HCT116 (cell line): ENCODE data around the gene GMDS. TPM values are rescaled to one million over a fixed set of nuclear protein-coding genes. Genes with fewer than 3 reads are reported as not detected.

Experiments
- ATAC-seq: fragments of 200-7000 bp; cut with Tn5 transposase; 2 replicates; pipeline ENCODE4 v1.9.1; 2020; ENCODE audit warnings: mild to moderate bottlenecking, moderate library complexity
- BruUV-seq: library from RNA; stranded (reverse); fragments of 400-500 nt; replicated peaks from 2 replicates; lab custom pipeline; 2021; lab: Mats Ljungman, UMichigan
- CTCF ChIA-PET: fragments of 300-600 bp; sonication (Branson Sonifier 250); formaldehyde crosslinking; loops from one replicate; lab custom pipeline; 2021; ENCODE audit warnings: antibody characterized with exemption; lab: Charles Lee
- POLR2A ChIA-PET: fragments of 300-600, 350-600 bp; sonication (Branson Sonifier 250); formaldehyde crosslinking; loops from one replicate; lab custom pipeline; 2021; ENCODE audit warnings: antibody characterized with exemption; lab: Charles Lee
- RAD21 ChIA-PET, 2 experiments: fragments of 300-600 bp; sonication (Branson Sonifier 250); formaldehyde crosslinking; loops; one replicate each; lab custom pipeline; 2023; ENCODE audit warnings: low total read pairs in 2 of 2; ENCODE audit not compliant: uncharacterized antibody in 2 of 2, unreplicated experiment in 2 of 2, low non-redundant PET in 1 of 2; lab: Charles Lee
- DNase-seq: peaks from one replicate; pipeline ENCODE4 v3.0.0-alpha.2; 2010; ENCODE audit warnings: low read depth, low spot score
- H2AFZ ChIP-seq: fragments of 200-600 bp; shearing (Covaris generic), sonication (generic); 2 replicates; pipeline ENCODE4 v1.6.1; 2017; ENCODE audit warnings: low read depth, mixed run types, mixed read lengths, antibody characterized with exemption, low read length; ENCODE audit not compliant: poor library complexity, severe bottlenecking
- H3K27ac ChIP-seq: 2 replicates; pipeline ENCODE4 v1.5.1; 2012; ENCODE audit warnings: low read depth, low read length
- H3K27me3 ChIP-seq: fragments of 200-600 bp; sonication (generic); 2 replicates; pipeline ENCODE4 v1.6.1; 2016; ENCODE audit warnings: mixed run types, low read length, mixed read lengths; ENCODE audit not compliant: insufficient read depth
- H3K36me3 ChIP-seq, 2 experiments: fragments of 200-500 bp in 1 of 2; fragments of 200-600 bp in 1 of 2; sonication (Bioruptor generic) in 1 of 2; sonication (generic) in 1 of 2; 2 replicates each; pipeline versions ENCODE4 v1.5.1 to v1.6.1; 2014 to 2016; ENCODE audit warnings: low read length in 2 of 2, inconsistent platforms in 1 of 2, mixed read lengths in 1 of 2, mixed run types in 1 of 2; ENCODE audit not compliant: insufficient read depth in 2 of 2, control insufficient read depth in 1 of 2
- H3K4me1 ChIP-seq, 2 experiments: fragments of 200-600 bp in 1 of 2; sonication (generic) in 1 of 2; 2 replicates each; pipeline versions ENCODE4 v1.5.1 to v1.6.1; 2012 to 2017; ENCODE audit warnings: low read length in 2 of 2, inconsistent platforms in 1 of 2, mild to moderate bottlenecking in 1 of 2, mixed read lengths in 1 of 2, mixed run types in 1 of 2, moderate library complexity in 1 of 2; ENCODE audit not compliant: insufficient read depth in 2 of 2, control insufficient read depth in 1 of 2
- H3K4me2 ChIP-seq: fragments of 200-600 bp; sonication (generic); 2 replicates; pipeline ENCODE4 v1.6.1; 2017; ENCODE audit warnings: mixed run types, low read length, mixed read lengths
- H3K4me3 ChIP-seq, 2 experiments: fragments of 200-600 bp in 1 of 2; sonication (generic) in 1 of 2; replicated peaks in 1 of 2; 2 replicates each; pipeline ENCODE4 v1.5.1; 2011 to 2016; ENCODE audit warnings: low read length in 2 of 2, control low read depth in 1 of 2, low read depth in 1 of 2, mild to moderate bottlenecking in 1 of 2, mixed read lengths in 1 of 2, mixed run types in 1 of 2
- H3K79me2 ChIP-seq: fragments of 200-600 bp; sonication (generic); 2 replicates; pipeline ENCODE4 v1.6.1; 2017; ENCODE audit warnings: mild to moderate bottlenecking, mixed run types, low read length, moderate library complexity, mixed read lengths; ENCODE audit not compliant: insufficient read depth
- H3K9ac ChIP-seq: fragments of 200-600 bp; sonication (generic); 2 replicates; pipeline ENCODE4 v1.6.1; 2016; ENCODE audit warnings: low read length, mixed read lengths
- H3K9me2 ChIP-seq: fragments of 200-600 bp; sonication (generic), shearing (Covaris generic); 2 replicates; pipeline ENCODE4 v1.6.1; 2017; ENCODE audit warnings: mixed run types, mild to moderate bottlenecking, moderate library complexity; ENCODE audit not compliant: insufficient read depth
- H3K9me3 ChIP-seq, 2 experiments: fragments of 200-500 bp in 1 of 2; fragments of 200-600 bp in 1 of 2; sonication (Bioruptor generic) in 1 of 2; sonication (generic) in 1 of 2; 2 replicates each; pipeline ENCODE4 v1.6.1; 2014 to 2017; ENCODE audit warnings: low read length in 2 of 2, mixed read lengths in 2 of 2, inconsistent platforms in 1 of 2, low read depth in 1 of 2, mild to moderate bottlenecking in 1 of 2, mixed run types in 1 of 2, moderate library complexity in 1 of 2; ENCODE audit not compliant: control insufficient read depth in 1 of 2, insufficient read depth in 1 of 2
- H4K20me1 ChIP-seq: fragments of 200-600 bp; sonication (generic), shearing (Covaris generic); 2 replicates; pipeline ENCODE4 v1.6.1; 2017; ENCODE audit warnings: mixed run types, mild to moderate bottlenecking, moderate library complexity; ENCODE audit not compliant: insufficient read depth
- ATF3 ChIP-seq: IDR thresholded peaks from 2 replicates; pipeline ENCODE4 v1.6.1; 2012
- CEBPB ChIP-seq: IDR thresholded peaks from 2 replicates; pipeline ENCODE4 v1.6.1; 2012; ENCODE audit warnings: low read depth
- ELF1 ChIP-seq: IDR thresholded peaks from 2 replicates; pipeline ENCODE4 v1.6.1; 2012; ENCODE audit warnings: low read depth, borderline replicate concordance
- EZH2 ChIP-seq: fragments of 200-600 bp; sonication (generic); IDR thresholded peaks from 2 replicates; pipeline ENCODE4 v1.6.1; 2017; ENCODE audit warnings: antibody characterized with exemption, mixed run types
- FOSL1 ChIP-seq: IDR thresholded peaks from 2 replicates; pipeline ENCODE4 v1.6.1; 2012; ENCODE audit warnings: low read depth
- POLR2A ChIP-seq: IDR thresholded peaks from 2 replicates; pipeline ENCODE4 v1.7.0; 2011; ENCODE audit warnings: borderline replicate concordance; ENCODE audit not compliant: insufficient read depth, insufficient read length; ENCODE audit errors: extremely low read depth
- POLR2AphosphoS5 ChIP-seq: IDR thresholded peaks from 2 replicates; pipeline ENCODE4 v1.6.1; 2011; ENCODE audit warnings: mild to moderate bottlenecking, low read depth, low read length, moderate library complexity
- RAD21 ChIP-seq: IDR thresholded peaks from 2 replicates; pipeline ENCODE4 v1.6.1; 2012; ENCODE audit warnings: low read depth, mild to moderate bottlenecking
- SP1 ChIP-seq: IDR thresholded peaks from 2 replicates; pipeline ENCODE4 v1.6.1; 2012; ENCODE audit warnings: low read depth
- TCF7L2 ChIP-seq: IDR thresholded peaks from 2 replicates; pipeline ENCODE4 v1.7.0; 2011; ENCODE audit warnings: borderline replicate concordance, inconsistent platforms; ENCODE audit not compliant: insufficient read depth, insufficient read length; ENCODE audit errors: extremely low read depth
- YY1 ChIP-seq: IDR thresholded peaks from 2 replicates; pipeline ENCODE4 v1.6.1; 2011; ENCODE audit warnings: low read length, low read depth, moderate library complexity, mild to moderate bottlenecking; ENCODE audit not compliant: insufficient replicate concordance; ENCODE audit errors: extremely low read depth
- ZFX ChIP-seq: fragments of 450-650 bp; IDR thresholded peaks from 2 replicates; pipeline ENCODE4 v1.6.1; 2017
- intact Hi-C: fragments of 100-400 bp; cut with micrococcal nuclease; formaldehyde crosslinking; loops from 2 replicates; pipeline ENCODE4 v1.10.0; 2022
- total RNA-seq: library from RNA; stranded (reverse); gene quantifications from one replicate; pipeline ENCODE4 v1.2.1, GENCODE V29; 2021; ENCODE audit not compliant: unreplicated experiment
- TF ChIP-seq, protein P1 (sequence below): IDR thresholded peaks from 2 replicates; pipeline ENCODE4 v1.6.1; 2012; ENCODE audit warnings: low read depth
- TF ChIP-seq, protein P2 (sequence below): IDR thresholded peaks from 2 replicates; pipeline ENCODE4 v1.6.1; 2012

The GMDS gene
- total RNA-seq, 1 experiment from 2014 or later, result 34.4 TPM

DNA sequence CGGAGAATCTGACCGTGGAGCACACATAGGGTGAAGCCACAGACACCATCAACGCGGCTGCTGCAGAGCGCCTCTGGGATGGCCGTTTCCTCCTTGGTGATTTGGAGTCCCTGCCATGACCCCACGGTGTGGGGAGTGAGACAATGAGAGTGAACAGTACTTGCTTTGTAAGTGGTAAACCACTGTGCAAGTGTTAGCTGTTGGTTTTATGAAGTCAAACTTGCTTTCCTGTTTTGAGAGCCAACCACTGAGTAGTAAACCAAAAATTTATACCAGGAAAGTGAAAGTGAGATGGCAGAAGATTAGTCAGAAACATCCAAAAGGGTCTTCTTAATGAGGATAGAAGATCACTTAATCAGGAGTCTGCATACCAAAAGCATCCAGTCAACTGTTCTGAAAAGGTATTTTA lies 475.0 kb downstream of the GMDS start (continued):
- TF ChIP-seq, protein P1, sequence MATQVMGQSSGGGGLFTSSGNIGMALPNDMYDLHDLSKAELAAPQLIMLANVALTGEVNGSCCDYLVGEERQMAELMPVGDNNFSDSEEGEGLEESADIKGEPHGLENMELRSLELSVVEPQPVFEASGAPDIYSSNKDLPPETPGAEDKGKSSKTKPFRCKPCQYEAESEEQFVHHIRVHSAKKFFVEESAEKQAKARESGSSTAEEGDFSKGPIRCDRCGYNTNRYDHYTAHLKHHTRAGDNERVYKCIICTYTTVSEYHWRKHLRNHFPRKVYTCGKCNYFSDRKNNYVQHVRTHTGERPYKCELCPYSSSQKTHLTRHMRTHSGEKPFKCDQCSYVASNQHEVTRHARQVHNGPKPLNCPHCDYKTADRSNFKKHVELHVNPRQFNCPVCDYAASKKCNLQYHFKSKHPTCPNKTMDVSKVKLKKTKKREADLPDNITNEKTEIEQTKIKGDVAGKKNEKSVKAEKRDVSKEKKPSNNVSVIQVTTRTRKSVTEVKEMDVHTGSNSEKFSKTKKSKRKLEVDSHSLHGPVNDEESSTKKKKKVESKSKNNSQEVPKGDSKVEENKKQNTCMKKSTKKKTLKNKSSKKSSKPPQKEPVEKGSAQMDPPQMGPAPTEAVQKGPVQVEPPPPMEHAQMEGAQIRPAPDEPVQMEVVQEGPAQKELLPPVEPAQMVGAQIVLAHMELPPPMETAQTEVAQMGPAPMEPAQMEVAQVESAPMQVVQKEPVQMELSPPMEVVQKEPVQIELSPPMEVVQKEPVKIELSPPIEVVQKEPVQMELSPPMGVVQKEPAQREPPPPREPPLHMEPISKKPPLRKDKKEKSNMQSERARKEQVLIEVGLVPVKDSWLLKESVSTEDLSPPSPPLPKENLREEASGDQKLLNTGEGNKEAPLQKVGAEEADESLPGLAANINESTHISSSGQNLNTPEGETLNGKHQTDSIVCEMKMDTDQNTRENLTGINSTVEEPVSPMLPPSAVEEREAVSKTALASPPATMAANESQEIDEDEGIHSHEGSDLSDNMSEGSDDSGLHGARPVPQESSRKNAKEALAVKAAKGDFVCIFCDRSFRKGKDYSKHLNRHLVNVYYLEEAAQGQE, result no peak
- TF ChIP-seq ZFX (no peak), ATF3 (no peak), POLR2AphosphoS5 (no peak), RAD21 (no peak), ELF1 (no peak), CEBPB (no peak), YY1 (no peak)
- TF ChIP-seq, protein P2, sequence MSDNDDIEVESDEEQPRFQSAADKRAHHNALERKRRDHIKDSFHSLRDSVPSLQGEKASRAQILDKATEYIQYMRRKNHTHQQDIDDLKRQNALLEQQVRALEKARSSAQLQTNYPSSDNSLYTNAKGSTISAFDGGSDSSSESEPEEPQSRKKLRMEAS, result no peak
- TF ChIP-seq, all 23 proteins: peak for 0

DNA sequence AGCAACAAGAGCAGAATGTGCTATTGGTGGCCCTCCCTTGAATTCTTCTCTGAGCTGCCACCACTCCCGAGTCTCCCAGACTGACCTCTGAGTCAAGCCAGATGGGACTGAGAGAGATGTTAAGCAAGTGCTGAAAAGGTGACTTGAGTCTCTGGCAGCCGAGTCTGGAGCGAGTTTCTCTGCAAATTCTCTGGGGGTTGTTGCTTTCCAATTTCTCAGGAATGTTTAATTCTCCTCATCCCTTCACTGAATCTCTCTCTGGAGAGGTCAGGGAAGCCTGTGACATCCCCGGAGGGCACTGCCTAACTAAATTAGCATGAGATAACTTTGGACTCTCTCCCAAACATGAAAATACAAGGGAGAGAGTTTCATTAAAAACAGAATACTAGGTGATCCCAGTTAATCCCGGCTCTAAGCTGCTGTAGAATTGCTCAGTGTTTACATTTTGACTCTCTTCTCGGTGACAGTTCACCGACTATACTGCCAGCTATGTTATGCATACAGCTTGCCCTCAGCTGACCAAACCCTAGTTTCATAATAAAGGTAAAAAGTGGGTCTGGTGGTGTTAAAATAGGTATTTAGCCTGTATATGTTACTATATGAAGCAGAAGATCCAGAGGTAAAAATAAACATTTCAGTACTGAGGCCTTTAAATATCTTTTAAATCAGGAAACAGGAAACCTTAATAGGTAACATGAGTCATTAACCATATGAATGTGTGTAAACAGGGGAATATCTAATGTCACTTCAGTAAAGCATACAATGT lies 477.7 kb downstream of the GMDS start:
- TF ChIP-seq TCF7L2 (no peak), ZFX (no peak), POLR2A (no peak), FOSL1 (no peak), ATF3 (no peak), SP1 (no peak), EZH2 (no peak)
- H4K20me1 ChIP-seq, result no peaks in the 10 kb centered on the region
- H3K36me3 ChIP-seq, result no peaks in the 10 kb centered on the region
- no peaks in the 10 kb centered on the region for H3K9me2 ChIP-seq
- no peak overlapping the region for H3K9ac ChIP-seq
- CTCF ChIA-PET, result no interaction called here
- peak overlapping the region; percentile 15; the same call in 1 of the 2 replicates for H3K4me2 ChIP-seq
- no peak overlapping the region for H2AFZ ChIP-seq
- RAD21 ChIA-PET, result no interaction called here
- intact Hi-C loops, result no loop called here
- H3K4me1 ChIP-seq, result peaks cover 10 to 21% of the 10 kb centered on the region in 2 experiments; a peak in 2 of 4 replicates
- DNase-seq (no peak), ATAC-seq (no peak)
- POLR2A ChIA-PET, result no interaction called here
- H3K27me3 ChIP-seq, result no peaks in the 10 kb centered on the region
- H3K4me3 ChIP-seq, result no peak overlapping the region
- no TSS peak for BruUV-seq
- H3K9me3 ChIP-seq, result no peaks in the 10 kb centered on the region
- no peaks in the 10 kb centered on the region for H3K79me2 ChIP-seq
- H3K27ac ChIP-seq, result no peak overlapping the region
